Prostate gland (tissue), 2 donors: ENCODE results near the gene FOXP1.

Experiments used
- POLR2A ChIP-seq: fragments of 450-650 bp; IDR thresholded peaks from one replicate; pipeline ENCODE4 v1.6.1; 2016; ENCODE audit warnings: antibody characterized with exemption, mild to moderate bottlenecking
- POLR2AphosphoS5 ChIP-seq: sonication (generic); formaldehyde crosslinking; IDR thresholded peaks from one replicate; pipeline ENCODE4 v1.6.1; 2017; ENCODE audit warnings: antibody characterized with exemption
- TF ChIP-seq, protein P1 (sequence below), 4 experiments: fragments of 200-600 bp in 2 of 4; fragments of 450-650 bp in 2 of 4; sonication (generic) in 2 of 4; IDR thresholded peaks; 1 replicate in 3 of 4; 2 replicates in 1 of 4; pipeline ENCODE4 v1.5.1; 2016 to 2019; ENCODE audit warnings: antibody characterized with exemption in 4 of 4, mild to moderate bottlenecking in 2 of 4, moderate library complexity in 2 of 4

DNA sequence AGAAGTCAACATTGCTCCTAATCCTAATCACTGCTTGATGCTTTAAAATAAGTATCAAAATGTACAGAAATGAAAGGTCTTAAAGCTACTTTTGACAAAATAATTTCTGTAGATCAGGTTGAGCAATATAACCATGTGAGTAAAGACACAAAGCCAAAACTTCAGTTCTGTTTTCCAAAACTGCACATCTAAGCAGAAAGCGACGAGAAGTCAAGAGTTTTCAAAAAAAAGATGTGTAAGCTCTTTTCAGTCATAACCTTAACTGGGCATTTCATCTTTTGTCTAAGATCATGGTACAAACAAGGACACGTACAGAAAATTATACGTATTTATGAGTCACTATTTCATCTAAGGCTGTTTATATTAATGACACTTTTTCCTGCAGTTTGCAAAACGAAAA is 608.8 kb downstream of the FOXP1 start:
- TF ChIP-seq, protein P1, sequence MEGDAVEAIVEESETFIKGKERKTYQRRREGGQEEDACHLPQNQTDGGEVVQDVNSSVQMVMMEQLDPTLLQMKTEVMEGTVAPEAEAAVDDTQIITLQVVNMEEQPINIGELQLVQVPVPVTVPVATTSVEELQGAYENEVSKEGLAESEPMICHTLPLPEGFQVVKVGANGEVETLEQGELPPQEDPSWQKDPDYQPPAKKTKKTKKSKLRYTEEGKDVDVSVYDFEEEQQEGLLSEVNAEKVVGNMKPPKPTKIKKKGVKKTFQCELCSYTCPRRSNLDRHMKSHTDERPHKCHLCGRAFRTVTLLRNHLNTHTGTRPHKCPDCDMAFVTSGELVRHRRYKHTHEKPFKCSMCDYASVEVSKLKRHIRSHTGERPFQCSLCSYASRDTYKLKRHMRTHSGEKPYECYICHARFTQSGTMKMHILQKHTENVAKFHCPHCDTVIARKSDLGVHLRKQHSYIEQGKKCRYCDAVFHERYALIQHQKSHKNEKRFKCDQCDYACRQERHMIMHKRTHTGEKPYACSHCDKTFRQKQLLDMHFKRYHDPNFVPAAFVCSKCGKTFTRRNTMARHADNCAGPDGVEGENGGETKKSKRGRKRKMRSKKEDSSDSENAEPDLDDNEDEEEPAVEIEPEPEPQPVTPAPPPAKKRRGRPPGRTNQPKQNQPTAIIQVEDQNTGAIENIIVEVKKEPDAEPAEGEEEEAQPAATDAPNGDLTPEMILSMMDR (IDR thresholded peaks at IDR 0.05), result no peak
- TF ChIP-seq POLR2AphosphoS5 (no peak), POLR2A (no peak)
